Lower leg skin (tissue), 3 donors: ENCODE results near the gene SLC4A5.

ENCODE experiments used
- POLR2A ChIP-seq, 2 donors: fragments of 450-650 bp; IDR thresholded peaks; one replicate each; pipeline ENCODE4 v1.6.1; 2016 to 2017; ENCODE audit warnings: antibody characterized with exemption in 2 of 2, mild to moderate bottlenecking in 1 of 2, moderate library complexity in 1 of 2
- TF ChIP-seq, protein P1 (sequence below), 3 donors: fragments of 450-650 bp; IDR thresholded peaks; one replicate each; pipeline ENCODE4 v1.5.1; 2016; ENCODE audit warnings: antibody characterized with exemption in 3 of 3, mild to moderate bottlenecking in 3 of 3, moderate library complexity in 2 of 3

DNA sequence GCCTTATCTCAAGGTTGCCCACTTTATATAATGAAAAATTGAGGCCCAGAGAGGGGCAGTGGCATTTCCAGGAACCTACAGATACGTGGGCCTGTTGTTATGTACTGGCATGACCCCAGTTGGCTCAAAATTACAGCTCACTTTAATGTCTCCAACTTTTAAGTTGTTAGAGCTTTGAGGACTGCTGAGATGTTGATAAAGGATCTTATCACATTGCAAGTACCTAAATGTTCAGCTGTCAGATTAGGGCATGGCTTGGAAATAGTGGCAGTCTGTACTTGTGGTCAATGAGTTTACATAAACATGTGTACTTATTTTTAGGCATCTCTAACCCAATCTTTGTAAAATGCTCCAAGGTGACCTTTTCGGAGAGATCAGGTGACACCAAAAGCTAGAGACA lies 14.6 kb downstream of the SLC4A5 start:
- no peak for TF ChIP-seq POLR2A (IDR thresholded peaks at IDR 0.05)
- TF ChIP-seq, protein P1, sequence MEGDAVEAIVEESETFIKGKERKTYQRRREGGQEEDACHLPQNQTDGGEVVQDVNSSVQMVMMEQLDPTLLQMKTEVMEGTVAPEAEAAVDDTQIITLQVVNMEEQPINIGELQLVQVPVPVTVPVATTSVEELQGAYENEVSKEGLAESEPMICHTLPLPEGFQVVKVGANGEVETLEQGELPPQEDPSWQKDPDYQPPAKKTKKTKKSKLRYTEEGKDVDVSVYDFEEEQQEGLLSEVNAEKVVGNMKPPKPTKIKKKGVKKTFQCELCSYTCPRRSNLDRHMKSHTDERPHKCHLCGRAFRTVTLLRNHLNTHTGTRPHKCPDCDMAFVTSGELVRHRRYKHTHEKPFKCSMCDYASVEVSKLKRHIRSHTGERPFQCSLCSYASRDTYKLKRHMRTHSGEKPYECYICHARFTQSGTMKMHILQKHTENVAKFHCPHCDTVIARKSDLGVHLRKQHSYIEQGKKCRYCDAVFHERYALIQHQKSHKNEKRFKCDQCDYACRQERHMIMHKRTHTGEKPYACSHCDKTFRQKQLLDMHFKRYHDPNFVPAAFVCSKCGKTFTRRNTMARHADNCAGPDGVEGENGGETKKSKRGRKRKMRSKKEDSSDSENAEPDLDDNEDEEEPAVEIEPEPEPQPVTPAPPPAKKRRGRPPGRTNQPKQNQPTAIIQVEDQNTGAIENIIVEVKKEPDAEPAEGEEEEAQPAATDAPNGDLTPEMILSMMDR (IDR thresholded peaks at IDR 0.05) = no peak
